ENCODE data around the gene IGF2R.

DNA sequence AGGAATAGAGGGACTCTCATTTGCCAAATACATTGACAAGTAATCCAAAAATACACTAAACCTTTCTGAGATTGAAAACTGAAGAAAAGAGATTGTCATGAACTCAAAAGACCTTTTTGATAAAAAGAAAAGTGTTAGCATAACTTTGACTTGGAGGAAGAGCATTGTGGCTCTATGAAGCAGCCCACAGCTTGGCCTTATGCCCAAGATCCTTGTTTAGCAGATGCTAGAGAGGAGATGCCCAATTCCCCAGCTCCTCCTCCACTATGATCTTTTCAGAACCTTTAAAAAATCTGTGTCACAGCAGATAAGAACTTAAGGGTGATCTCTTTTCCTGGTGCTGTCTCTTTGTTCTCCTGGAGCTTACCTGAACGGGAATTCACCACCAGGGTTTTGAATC, 35.8 kb upstream of the IGF2R start:
- TF ChIP-seq ATF3 (CRISPR knock-in tag; conservative IDR thresholded peaks at IDR 0.05) (no peak), SMAD4 (CRISPR knock-in tag; IDR thresholded peaks at IDR 0.05) (no peak), ZNF121 (CRISPR knock-in tag; IDR thresholded peaks at IDR 0.05) (no peak)
- TF ChIP-seq, protein P1, sequence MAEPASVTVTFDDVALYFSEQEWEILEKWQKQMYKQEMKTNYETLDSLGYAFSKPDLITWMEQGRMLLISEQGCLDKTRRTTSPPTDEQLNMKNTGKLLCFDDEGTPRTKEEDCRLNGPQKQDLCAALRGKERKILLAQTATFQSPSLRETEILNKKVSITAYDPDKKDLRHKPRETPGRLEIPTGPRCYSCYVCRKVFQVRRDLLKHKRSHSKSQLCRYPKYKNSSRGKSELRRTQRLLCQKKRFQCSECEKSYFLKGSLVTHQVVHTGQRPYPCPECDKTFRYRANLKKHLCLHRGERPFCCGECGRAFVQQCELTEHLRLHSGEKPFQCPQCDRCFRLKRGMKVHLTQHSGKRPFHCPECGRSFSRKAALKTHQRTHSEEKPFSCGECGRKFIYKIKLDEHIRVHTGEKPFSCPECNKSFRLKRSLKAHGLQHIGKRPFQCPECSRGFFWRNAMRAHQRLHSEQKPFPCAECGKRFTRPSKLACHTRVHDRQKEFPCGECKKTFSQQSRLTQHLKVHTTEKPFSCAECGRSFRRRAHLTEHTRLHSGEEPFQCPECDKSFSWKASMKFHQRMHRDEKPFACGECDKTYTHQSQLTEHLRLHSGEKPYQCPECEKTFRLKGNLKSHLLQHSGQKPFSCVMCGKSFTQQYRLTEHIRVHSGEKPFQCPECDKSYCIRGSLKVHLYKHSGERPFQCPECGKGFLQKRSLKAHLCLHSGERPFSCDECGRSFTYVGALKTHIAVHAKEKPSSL (CRISPR knock-in tag; conservative IDR thresholded peaks at IDR 0.05): no peak
- TF ChIP-seq, protein P2, sequence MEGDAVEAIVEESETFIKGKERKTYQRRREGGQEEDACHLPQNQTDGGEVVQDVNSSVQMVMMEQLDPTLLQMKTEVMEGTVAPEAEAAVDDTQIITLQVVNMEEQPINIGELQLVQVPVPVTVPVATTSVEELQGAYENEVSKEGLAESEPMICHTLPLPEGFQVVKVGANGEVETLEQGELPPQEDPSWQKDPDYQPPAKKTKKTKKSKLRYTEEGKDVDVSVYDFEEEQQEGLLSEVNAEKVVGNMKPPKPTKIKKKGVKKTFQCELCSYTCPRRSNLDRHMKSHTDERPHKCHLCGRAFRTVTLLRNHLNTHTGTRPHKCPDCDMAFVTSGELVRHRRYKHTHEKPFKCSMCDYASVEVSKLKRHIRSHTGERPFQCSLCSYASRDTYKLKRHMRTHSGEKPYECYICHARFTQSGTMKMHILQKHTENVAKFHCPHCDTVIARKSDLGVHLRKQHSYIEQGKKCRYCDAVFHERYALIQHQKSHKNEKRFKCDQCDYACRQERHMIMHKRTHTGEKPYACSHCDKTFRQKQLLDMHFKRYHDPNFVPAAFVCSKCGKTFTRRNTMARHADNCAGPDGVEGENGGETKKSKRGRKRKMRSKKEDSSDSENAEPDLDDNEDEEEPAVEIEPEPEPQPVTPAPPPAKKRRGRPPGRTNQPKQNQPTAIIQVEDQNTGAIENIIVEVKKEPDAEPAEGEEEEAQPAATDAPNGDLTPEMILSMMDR (IDR thresholded peaks at IDR 0.05): no peak
